Suppressor macrophage treated with lipopolysaccharide for 1 hour (primary cell): ENCODE measurements around the gene PPP1R3F.
"Not testable (repeated sequence)": the region's sequence is repeated elsewhere in the genome, so short reads cannot be mapped to it uniquely, and the experiment has no call there.

Experiments
- DNase-seq, 3 donors: peaks; one replicate each; pipeline ENCODE4 v3.0.0-alpha.2; 2020 to 2022

PPP1R3F gene

DNA sequence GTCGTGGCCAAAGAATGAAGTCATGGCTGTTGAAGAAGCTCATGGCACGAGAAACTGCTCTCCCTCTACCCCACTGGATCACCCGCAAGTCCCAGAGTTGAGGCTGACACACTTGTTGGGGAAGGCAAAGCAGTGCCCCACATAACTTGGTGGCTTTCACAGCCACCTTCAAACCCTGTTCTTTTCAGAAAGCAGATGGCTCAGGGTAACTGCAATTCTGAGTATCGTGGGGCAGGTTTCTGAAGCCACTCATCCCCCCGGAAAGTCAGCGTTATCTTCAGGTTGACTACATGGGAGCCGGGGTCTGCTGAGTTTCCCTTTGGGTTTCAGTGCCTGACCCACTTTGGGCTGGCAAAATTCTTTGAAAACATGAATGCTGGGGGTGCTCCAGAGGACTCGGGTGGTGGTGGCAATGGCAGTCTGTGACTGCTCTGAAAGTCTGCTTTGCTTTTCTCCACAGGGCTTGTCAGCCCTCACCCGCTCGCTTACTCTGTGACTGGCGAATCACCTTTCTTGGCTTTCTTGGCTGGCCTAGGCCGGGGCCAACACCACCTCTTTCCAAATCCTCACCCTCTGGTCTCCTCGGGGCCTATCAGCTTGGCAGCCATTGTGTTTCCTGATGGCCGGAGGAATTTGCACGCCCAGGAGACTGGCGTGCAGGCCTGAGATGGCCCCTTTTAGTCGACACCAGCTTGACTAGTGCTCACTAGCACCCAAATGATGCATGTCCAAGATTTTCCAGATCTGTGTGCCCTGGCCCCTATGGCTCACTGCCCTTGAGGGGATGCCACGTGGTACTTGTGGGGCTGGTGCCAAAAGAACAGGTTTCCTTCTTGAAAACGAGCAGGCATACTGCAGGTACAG lies 7.3 kb downstream of the PPP1R3F start:
- no peak for DNase-seq

DNA sequence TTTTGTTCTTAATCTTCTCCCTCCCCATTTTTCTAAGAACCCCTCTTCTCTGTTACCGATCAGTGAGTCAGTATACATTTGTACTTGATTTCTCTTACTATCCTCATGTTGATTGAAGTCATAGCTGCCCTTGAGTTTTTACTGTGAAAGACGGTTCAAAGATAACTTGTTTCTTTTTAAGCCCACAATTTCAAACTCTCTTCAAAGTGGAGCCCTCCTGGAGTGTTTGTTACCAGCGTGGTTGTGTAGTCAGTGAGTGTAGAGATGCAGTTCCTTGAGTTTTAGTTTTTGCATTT lies 7.9 kb downstream of the PPP1R3F start:
- no peak for DNase-seq

DNA sequence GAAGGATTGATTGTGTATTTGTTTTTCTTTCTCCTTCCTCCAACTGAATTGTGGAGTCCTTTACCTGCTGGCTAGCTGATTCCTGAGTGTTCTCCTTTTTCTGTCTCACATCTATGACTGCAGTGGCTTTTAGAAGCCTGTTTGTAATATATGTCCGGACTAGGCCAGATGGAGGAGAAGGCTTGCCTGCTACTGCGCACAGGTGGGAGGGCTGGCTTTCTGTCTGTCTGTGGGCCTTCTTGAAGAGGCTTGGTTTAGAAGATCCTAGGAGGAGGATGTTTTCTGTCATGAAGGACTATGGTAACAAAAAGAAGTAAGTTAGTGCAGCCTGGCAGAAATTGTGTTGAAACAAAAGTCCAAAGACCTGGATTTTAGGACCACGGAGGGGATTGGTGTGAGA lies 8.5 kb downstream of the PPP1R3F start:
- no peak for DNase-seq

DNA sequence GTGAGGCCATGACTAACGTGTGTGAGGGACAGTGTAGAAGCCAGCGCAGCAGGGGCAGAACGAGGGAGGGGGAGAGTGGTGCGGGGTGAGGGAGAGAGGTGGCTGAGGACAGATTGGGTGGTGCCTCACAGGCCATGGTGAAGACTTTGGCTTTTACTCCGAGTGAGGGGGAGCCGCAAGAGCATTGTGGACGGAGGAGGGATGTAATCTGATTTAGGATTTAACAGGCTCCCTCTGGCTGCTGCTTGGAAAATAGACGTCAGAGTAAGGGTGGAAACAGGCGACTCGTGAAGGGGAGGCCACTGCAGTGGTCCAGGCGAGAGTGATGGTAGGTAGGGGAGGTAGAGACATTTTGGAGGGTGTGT lies 13.0 kb downstream of the PPP1R3F start:
- DNase-seq: no peak

DNA sequence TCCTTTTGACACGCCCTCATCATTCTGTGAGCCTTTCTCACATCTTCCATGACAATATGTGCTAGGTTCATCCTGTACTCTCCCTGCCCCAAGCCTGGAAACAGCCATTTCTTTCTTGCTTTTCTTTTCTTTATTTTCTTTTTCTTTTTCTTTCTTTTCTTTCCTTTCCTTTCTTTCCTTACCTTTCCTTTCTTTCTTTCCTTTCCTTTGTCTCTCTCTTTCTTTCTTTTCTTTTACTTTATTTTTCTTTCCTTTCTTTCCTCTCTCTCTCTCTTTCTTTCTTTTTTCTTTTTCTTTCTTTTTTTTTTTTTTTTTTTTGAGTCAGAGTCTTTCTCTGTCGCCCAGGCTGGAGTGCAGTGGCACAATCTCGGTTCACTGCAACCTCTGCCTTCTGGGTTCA lies 14.6 kb downstream of the PPP1R3F start:
- DNase-seq: no peak

DNA sequence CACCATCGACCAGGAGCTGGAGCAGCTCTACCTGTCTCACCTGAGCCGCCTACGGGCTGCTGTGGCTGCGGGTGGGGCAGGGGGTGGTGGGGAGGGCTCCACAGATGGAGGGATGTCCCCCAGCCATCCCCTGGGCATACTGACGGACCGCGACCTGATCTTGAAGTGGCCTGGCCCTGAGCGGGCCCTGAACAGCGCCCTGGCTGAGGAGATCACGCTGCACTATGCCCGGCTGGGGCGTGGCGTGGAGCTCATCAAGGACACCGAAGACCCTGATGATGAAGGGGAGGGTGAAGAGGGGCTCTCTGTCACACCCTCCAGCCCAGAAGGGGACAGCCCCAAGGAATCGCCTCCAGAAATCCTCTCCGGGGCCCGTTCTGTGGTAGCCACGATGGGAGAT lies 16.5 kb downstream of the PPP1R3F start:
- DNase-seq: no peak

DNA sequence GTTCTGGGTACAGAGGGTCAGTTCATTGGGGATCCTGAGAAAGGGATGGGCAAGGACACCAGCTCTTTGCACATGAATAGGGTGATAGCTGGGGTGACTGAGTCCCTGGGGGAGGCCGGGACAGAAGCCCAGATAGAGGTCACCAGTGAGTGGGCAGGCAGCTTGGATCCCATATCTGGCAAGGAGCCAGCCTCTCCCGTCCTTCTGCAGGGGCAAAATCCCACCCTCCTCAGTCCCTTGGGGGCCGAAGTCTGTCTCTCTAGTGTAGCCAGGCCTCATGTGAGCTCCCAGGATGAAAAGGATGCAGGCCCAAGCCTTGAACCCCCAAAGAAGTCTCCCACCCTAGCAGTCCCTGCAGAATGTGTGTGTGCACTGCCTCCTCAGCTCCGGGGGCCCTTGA lies 17.0 kb downstream of the PPP1R3F start:
- no peak for DNase-seq

DNA sequence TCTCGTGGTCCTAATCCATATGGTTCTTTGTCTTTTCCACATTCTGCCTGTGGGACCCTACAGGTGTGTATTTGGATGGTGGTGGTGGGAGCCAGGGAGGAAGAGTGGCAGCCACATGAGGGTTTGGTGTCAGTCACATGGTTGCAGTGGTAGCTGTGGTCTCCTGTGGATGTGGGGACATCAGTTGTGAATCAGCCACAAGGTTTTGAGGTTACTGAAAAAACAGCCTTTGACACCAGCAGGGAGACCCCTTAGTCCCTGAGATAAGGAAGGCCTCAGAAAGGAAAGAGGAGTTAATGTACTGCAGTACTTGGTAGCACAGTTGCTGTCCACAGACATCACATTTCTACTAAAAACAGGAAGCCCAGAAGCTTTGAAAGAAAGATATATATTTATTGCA lies 18.1 kb downstream of the PPP1R3F start:
- DNase-seq: no peak

DNA sequence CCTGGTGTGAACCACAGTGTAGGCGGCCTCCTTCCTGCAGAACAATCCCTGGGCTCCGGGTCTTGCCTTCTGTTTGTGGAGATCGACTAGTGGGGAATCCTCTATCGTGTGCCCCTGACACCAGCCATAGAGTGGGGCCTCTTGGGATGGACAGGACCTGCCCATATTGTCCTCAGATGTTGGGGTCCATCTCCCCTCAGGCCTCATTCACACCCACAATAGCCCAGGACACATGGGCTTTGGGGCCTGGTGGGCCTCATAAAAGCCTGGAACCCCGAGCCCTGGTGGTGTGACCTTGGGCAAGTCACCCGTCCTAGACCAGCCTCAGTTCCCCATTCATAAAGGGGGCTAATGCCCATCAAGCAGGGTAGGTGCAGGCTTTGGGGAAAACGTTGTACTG lies 20.6 kb downstream of the PPP1R3F start:
- no peak for DNase-seq

DNA sequence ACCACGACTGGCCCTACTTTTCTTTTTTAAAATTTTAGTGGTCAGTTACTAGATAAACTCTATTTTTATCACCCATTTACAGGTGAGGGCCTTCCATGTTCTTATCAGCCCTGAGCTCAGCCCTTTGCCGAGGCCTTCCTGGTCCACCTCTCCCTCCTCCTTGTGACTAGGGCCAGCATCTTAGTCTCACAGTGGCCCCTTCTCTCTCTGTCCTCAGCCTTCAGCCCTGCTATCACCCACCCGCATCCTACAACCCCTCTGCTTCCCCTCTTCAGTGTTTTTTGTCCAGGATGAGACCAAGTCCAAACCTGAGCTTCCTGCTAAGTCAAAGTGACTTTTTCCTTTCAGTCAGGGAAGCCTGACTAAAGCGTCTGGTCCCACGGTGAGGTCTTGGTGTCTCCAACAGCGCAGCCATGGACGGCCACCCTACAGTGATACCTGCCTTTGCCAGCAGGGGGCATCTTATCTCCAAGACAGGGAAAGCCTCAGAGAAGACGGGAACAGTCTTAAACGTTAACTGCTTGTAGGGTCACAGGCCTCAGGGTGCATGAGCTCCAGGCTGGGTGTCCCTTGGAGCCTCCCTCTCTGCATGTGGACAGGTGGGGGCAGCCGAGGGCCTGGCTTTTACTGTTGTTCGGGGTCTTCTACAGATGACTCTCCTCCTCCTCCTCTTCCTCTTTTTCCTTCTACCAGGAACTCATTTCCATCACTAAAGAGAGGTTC lies 22.2 kb downstream of the PPP1R3F start:
- peak; percentile 60 to 70 (median 65) for DNase-seq

DNA sequence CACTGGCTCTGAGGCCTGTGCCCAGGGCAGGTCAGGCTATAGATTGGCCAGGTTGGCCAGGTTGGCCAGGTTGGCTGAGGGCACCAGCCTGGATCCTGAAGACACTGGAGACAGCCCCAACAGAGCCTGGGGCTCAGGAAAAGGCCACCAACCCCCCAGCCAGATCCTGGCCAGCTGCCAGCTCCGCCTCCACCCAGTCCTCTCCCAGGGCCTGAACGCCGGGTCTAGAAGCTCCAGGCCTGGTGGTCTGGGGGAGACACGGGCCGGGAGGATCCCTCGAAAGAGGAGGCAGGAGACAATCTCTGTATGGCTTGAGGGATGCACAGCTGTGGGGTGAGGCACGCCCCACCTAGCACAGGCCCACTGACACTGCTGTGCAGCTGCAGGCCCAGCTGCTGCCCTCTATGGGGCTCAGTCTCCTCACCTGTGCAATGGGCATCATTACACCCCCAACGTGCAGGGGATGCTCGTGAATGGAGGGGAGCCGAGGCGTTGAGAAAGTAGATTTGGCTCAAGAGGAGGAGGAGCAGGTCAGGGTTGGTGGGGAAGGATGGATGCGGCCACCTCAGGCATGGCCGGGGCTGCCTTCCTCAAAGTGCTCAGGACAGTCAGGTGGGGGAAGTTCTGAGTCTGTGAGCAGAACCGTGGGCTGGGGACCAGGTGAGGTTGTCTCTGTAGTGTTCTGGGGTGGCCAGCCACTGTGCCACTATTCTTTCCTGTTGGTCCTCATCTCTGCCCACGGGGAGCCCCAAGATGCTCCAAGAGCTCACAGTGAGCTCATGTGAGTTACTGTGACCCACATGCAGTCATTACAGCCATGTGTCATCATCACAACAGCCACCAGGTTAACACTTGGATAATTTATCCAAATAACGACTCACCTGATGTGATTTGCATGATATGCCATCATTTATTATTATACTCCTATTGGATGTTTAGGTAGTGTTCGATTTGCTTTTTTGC lies 23.1 kb downstream of the PPP1R3F start:
- DNase-seq: no peak

DNA sequence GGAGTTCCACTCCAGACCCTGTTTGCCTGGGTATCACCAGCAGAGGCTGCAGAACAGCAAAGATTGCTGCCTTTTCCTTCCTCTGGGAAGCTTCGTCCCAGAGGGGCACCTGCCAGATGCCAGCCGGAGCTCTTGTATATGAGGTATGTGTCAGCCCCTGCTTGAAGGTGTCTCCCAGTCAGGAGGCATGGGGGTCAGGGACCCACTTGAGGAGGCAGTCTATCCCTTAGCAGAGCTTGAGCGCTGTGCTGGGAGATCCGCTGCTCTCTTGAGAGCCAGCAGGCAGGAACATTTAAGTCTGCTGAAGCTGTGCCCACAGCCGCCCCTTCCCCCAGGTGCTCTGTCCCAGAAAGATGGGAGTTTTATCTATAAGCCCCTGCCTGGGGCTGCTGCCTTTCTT lies 29.7 kb downstream of the PPP1R3F start:
- not testable (repeated sequence) for DNase-seq

DNA sequence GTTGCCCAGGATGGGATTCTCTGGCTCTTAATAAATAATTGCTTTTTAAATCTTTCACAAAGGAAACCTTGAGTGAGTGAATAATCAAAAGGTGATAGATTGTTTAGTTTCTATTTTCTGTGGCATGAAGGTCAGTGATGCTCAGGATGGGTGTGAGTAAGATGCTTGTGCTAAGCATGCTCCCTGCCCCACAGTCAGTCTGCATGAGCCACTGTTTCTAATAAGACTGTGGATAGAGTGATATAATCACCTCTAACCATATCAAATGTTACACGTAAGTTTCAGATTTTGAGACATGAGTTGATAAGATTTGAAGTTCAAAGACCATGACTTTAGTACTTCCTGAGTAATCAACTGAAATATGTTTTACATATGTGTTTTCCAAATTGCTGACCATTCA lies 31.1 kb downstream of the PPP1R3F start:
- DNase-seq: no peak

DNA sequence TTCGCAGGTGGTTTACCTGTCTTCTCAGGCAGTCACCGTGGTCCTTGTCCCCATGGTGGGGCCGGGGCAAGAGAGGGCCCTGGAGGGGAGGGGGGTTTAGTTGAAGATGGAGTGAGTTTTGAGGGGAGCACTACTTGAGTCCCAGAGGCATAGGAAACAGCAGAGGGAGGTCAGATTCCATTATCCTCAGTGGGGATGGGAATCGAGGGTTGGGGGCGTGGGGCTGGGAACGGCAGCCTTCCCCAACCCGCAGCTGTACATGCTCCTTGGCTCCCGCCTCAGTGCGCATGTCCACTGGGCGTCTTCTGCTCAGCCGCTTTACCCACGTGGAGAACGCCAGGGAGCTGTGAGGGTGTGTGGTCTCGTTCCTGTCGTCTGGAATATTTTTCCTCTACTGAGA lies 33.8 kb downstream of the PPP1R3F start, which contains the start of gene GAGE10:
Gene GAGE10, plus strand, starts transcription at position 301 of the 400 bp plus-strand sequence. CDS start 1,214 bp downstream, outside the sequence.
- DNase-seq: no peak

DNA sequence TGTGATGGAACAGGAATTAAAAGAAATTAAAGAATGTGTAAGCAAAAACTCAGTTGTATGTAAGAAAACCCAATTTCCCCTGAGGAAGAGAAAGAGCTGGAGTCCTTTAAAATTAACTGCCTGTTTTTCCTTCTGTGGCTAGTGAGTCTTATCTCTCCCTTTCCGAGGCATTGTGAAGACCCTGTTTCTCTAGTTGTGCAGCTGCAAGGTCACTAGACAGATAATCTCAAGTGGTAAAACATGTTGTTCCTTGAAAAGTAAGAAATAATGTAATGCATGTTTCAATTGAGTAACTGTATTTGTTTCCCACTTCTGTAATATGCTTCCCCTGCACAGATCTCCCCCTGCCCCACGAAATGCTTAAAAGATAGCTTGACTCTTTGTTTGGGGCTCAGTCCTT lies 38.2 kb downstream of the PPP1R3F start:
- not testable (repeated sequence) for DNase-seq

DNA sequence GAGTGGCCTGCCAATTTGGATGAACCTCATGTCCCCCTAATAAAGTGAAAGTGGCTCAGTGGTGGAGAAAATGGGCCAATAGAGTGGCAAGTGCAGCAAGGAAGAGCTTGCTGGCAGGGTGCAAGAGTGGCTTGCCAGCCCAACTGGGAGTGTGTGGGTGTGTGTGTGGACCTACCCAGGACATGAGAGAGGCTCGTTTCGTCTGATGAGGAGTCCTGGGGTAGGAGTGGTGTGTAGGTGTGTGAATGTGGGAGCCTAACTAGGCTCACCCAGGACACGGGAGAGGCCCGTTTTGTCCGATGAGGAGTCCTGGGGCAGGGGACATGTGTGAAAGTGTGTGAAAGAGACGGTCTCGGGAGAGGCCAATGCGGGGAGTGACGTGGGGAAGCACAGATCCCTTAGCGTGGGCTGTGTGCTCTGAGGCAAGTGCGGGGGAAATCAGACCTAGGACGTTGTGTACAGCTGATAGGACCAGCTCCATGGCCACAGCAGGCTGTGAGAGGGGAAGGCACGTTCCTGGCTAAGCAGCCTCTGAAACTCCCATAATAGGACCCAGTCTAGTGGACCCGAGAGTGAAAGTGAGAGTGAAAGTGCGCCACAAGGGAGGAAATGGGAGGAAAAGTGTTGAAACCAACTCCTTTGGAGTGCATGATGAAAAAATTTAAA lies 39.1 kb downstream of the PPP1R3F start:
- peak; percentile 53 to 65 (median 56) for DNase-seq

DNA sequence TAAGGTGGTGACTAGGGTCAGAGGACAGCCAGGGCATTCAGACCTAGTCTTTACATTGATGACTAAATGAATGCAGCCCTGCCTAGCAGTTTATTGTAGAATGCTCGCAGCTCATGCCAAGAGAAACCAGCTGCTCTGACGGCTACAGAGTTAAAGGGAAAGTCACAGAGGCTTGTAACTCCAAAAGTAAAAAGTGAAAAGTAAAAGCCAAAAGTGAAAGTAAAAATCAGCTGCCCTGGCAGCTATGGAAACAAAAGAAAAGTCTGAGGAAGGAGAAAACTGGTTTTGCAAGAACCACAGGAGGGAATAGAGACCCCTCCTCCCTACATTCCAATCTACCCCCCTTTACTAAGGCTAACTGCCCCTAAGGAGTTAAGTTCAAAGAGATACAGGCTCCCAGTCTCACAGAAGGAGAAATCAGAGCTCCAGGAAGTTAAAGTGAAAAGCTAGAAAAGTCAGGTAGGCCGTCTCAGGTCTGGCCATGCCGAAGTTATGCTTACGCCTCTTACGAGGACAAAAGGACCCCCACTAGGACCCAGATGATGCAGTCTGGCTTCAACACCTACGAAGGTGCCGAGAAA lies 39.9 kb downstream of the PPP1R3F start:
- peak in 2 of 3 donors; percentile 16 to 36 for DNase-seq

DNA sequence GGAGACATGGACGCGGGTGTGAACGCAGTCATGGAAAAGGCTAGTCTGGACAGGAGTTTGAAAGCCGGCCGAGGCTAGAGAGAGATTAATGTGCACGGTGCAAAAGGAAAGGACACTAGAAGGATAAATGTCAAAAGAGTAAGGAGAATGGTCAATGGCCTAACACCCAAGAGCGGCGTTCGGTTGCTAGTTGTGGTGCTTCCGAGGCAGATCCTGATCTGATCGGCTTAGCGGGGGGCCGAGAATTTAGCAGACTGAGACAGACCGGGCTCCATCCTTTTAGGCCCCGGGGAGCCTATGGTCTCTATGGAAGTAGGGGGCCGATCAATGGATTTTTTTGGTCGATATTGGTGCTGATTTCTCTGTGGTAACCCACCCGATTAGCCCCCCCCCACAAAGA lies 40.8 kb downstream of the PPP1R3F start:
- DNase-seq: no peak

DNA sequence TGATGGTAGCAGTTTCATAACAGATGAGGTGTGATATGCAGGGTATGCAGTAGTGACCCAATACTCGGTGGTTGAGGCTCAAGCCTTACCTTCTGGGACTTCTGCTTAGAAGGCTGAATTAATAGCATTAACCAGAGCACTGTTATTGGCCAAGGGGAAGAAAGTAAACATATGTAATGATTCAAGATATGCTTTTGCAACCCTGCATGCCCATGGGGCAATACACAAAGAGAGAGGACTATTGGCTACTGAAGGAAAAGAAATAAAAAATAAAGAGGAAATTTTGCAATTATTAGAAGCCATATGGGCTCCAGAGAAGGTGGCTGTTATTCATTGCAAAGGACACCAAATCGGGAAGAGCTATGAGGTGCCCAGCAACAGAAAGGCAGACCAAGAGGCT lies 42.6 kb downstream of the PPP1R3F start:
- peak; percentile 20 to 35 (median 25) for DNase-seq

DNA sequence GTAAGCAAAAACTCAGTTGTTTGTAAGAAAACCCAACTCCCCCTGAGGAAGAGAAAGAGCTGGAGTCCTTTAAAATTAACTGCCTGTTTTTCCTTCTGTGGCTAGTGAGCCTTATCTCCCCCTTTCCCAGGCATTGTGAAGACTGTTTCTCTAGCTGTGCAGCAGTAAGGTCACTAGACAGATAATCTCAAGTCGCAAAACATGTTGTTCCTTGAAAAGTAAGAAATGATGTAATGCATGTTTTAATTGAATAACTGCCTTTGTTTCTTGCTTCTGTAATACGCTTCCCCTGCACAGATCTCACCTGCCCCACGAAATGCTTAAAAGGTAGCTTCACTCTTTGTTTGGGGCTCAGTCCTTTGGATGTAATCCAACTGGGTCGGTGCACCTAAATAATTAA lies 46.5 kb downstream of the PPP1R3F start:
- no peak for DNase-seq

DNA sequence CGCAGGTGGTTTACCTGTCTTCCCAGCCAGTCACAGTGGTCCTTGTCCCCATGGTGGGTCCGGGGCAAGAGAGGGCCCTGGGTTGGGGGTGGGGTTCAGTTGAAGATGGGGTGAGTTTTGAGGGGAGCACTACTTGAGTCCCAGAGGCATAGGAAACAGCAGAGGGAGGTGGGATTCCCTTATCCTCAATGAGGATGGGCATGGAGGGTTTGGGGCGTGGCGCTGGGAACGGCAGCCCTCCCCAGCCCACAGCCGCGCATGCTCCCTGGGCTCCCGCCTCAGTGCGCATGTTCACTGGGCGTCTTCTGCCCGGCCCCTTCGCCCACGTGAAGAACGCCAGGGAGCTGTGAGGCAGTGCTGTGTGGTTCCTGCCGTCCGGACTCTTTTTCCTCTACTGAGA lies 52.1 kb downstream of the PPP1R3F start, which contains the start of gene GAGE12J:
Gene GAGE12J, plus strand, starts transcription at position 301 of the 400 bp plus-strand sequence. CDS start 1,157 bp downstream, outside the sequence.
- DNase-seq: not testable (repeated sequence)

DNA sequence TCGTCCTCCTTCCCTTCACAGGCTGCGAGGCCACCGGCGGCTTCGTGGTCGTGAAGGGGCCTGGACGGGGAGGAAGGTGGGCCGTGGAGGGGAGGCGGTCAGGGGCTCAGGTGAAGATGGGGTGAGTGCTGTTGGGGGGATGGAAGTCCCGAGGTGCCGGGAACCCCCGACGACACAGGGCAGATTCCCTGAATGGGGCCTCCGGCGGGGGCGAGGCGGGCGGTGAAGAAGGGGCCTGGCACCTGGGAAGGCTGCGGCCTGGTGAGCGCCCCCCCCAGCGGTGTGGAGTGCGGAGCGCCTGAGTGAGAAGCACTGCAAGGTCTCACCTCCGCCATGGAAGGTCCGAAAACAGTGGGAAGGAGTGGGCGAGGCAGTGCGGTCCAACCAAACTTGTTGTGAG lies 52.7 kb downstream of the PPP1R3F start:
- not testable (repeated sequence) for DNase-seq
